Anterior cingulate cortex (tissue), 58 donors: ENCODE measurements around the gene LAG3.

Experiments used
- DNase-seq, 58 donors: peaks; one replicate each; lab custom pipeline; 2025; lab: John Stamatoyannopoulos, UW

Gene LAG3

DNA sequence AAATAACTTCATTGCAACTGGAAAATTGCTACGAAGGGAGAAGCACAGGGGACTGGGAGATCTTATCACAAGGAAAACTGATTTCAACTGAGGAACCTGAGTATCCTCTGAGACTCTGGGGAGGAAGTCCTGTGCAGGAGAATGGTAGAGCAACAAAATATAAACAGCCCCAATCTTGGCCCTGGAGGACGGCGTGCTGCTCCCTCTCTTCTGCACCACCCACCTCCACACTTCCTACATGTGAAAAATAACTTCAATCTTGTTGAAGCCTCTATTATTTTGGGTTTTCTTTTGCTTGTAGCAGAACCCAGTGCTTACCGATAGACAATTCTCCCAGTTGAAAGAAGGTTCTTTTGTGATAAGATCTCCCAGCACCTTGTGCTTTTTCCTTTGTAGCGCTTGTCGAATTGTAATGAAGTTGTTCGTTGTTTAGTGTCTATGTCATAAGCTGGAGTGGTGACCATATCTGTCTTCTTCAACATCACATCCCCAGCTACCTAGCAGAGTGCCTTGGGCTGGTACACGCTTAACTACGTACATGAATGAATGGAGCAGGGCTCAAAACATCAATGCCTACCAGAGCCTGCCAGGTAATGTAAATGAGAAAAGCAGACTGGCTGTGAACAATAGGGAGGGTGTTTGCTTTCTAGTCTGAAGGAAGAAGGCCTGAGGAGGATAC, 14.2 kb downstream of the LAG3 start:
- DNase-seq, result no peak

DNA sequence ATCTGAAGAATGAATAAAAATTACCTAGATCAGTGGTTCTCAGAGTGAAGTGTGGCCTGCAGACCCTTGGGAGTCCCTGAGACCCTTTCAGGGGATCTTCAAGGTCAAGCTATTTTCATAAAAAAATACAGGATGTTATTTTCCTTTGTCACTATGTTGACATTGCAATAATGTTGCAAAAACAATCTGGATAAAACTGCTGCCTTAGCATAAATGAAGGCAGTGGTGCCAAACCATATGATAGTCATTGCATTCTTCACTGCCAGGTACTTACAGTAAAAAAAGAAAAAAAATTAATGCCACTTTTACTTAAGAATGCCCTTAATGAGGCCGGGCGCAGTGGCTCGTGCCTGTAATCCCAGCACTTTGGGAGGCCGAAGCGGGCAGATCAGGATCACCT, 15.0 kb downstream of the LAG3 start:
- DNase-seq, result no peak

GRCh38 chr12:6788972-6789924, 16.9 kb downstream of the LAG3 start, which contains the start of gene CD4:
CD4 (plus strand) TSS chr12:6789528; CDS start chr12:6800139, 10,611 bp downstream.
- DNase-seq, result peak in 18 of 58 donors; percentile 8 to 48 (median 22)

- DNase-seq, result no peak
These were observed 18.3 kb downstream of the LAG3 start for GRCh38 chr12:6790496-6791150.

GRCh38 chr12:6791931-6792520, 19.7 kb downstream of the LAG3 start:
- no peak for DNase-seq

GRCh38 chr12:6792522-6793201, 20.3 kb downstream of the LAG3 start:
- peak in 34 of 58 donors; percentile 8 to 70 (median 31) for DNase-seq

DNA sequence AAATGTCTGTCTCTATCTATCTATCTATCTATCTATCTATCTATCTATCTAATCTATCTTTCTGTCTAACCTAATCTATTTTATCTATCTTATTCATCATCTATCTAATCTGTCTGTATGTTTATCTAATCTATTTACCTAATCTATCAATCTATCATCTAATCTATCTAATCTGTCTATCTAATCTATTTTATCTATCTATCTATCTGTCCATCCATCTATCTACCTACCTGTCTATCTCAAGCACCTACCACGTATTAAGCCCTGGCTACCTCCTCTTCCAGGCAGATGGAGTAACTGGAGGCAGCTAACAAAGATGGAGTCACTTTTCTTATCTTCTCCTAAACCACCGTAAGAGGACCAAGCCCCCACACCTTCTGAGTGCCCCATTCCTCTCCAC, 22.8 kb downstream of the LAG3 start:
- DNase-seq, result no peak

GRCh38 chr12:6796576-6796975, 24.3 kb downstream of the LAG3 start:
- DNase-seq, result no peak

DNA sequence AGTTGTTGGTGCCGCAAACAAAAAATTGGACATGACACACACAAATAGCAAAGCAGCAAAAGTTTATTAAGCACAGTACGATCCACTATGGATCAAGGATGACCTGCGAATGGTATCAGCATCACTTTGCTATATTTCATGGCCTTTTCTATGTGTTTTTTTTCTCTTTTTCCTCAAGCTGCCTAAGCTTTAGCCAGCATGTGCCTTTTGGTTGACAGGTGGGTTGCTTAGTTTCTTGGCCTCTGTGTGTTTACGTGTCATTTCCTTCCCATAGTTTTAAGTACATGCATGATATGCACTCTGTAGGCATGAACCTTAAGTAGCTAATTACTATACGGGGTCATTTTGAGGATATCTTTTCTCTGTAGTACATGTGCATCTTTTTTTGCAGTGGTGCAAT, 26.8 kb downstream of the LAG3 start:
- no peak for DNase-seq

GRCh38 chr12:6807170-6807569, 34.9 kb downstream of the LAG3 start:
- DNase-seq, result no peak

- no peak for DNase-seq
These were observed 36.7 kb downstream of the LAG3 start for GRCh38 chr12:6809056-6809455.

DNA sequence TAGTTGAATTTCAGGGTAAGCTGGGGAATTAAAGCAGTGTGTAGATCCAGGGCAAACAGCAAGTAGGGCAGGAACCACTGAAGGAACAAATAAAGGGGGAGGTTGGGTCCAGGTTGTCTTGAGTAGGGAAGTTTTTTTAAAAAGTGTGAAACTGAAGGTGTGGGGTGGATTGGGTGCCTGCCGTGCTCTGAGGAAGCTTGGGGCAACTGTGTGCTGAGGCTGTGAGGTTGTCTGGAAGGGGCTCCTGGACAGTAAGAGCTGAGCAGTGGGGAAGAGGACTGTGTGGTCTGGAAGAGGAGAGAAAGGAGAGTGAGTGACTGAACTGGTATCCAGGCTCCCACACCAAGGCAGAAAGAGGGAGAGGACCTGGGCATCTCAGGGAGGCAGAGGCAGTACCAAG, 38.4 kb downstream of the LAG3 start:
- DNase-seq, result no peak

DNA sequence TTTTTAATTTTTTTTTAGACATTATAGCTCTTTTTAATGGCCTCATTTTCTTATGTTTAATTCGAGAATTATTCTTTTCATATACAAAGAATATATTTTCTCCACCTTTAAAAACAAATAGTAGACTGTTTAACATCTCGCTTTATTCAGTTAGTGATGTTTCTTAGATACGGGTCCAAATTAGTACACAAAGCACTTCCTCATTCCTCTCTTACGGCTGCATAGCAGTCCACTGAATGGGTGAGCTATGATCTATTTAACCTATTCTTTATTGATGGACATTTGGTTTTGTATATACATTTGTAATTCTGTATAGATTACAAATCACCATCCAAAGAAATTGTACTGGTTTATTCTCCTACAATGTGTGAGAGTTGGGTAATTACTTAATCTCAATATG, 41.0 kb downstream of the LAG3 start:
- DNase-seq, result no peak

- no peak for DNase-seq
These were observed 44.3 kb downstream of the LAG3 start for GRCh38 chr12:6816598-6816997.

DNA sequence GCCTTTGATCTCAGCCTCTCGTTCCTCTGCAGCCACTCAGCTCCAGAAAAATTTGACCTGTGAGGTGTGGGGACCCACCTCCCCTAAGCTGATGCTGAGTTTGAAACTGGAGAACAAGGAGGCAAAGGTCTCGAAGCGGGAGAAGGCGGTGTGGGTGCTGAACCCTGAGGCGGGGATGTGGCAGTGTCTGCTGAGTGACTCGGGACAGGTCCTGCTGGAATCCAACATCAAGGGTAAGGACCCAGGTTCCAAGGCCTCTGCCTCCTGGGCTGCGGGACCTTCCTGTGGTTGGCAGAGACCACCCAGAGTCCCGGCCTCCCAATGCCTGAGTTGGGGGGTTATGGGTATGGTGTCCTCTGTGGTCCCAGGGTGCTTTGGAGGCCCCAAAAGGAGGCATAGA, 44.8 kb downstream of the LAG3 start:
- DNase-seq, result no peak

- no peak for DNase-seq
These were observed 45.4 kb downstream of the LAG3 start for GRCh38 chr12:6817662-6818157.

DNA sequence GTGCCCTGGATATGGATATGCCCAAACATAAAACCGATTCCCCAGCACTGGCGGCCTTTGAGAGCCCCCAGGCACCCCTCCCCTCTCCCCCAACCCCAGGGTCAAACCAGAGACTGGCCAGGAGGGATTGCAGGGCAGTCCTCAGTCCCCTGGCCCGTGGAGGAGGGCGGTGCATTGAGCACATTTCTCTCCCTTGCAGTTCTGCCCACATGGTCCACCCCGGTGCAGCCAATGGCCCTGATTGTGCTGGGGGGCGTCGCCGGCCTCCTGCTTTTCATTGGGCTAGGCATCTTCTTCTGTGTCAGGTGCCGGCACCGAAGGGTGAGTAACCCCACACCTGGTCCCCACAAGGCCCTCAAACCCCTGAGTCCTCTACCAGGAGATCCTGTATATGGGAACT, 45.9 kb downstream of the LAG3 start:
- no peak for DNase-seq

- DNase-seq, result no peak
These were observed 46.3 kb downstream of the LAG3 start for GRCh38 chr12:6818645-6819044.

GRCh38 chr12:6819106-6820030, 47.0 kb downstream of the LAG3 start:
- no peak for DNase-seq
